ENCODE data around the gene SUN1. TPM values are rescaled to one million over a fixed set of nuclear protein-coding genes. Genes with fewer than 3 reads are reported as not detected.

The SUN1 gene, protein sequence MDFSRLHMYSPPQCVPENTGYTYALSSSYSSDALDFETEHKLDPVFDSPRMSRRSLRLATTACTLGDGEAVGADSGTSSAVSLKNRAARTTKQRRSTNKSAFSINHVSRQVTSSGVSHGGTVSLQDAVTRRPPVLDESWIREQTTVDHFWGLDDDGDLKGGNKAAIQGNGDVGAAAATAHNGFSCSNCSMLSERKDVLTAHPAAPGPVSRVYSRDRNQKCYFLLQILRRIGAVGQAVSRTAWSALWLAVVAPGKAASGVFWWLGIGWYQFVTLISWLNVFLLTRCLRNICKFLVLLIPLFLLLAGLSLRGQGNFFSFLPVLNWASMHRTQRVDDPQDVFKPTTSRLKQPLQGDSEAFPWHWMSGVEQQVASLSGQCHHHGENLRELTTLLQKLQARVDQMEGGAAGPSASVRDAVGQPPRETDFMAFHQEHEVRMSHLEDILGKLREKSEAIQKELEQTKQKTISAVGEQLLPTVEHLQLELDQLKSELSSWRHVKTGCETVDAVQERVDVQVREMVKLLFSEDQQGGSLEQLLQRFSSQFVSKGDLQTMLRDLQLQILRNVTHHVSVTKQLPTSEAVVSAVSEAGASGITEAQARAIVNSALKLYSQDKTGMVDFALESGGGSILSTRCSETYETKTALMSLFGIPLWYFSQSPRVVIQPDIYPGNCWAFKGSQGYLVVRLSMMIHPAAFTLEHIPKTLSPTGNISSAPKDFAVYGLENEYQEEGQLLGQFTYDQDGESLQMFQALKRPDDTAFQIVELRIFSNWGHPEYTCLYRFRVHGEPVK
- 95.4 and 135 TPM in 2 replicates for total RNA-seq

DNA sequence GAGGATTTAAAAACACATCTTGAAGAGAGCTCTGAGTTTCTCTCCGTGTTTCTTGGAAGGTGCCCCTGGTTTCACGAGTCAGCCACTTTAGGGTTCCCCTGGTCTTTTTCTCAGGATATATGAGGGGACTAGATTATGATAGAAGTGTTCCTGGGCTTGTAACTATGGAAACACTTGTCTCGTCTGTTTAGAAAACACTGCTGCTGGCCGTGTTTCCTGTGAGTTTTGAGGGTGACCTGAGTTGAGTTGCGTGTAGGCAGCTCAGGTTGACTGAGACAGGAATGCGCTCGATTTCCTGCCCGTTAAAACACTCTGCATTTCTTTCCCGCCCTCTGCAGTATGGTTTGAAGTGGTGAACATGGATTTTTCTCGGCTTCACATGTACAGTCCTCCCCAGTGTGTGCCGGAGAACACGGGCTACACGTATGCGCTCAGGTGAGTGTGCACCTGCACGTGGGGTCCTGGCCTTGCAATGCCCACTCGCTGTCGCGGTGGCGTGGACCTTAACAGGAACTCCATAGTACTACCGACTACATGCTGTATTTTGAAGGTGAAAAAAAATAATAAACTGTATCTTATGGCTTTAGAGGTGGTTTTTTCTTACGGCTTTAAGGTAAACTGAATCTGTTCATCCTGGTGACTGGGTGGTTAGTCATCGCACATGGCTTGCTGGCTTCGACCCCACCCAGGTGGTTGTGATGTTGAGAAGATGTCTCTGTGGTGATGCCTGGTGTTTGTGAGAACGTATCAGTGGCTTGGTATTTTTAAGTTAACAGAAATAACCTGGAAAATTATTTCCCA is at the start of gene SUN1:
Gene SUN1, plus strand, starts transcription at position 310 of the 801 bp plus-strand sequence. Its CDS starts 49 bp downstream, at position 359.

DNA sequence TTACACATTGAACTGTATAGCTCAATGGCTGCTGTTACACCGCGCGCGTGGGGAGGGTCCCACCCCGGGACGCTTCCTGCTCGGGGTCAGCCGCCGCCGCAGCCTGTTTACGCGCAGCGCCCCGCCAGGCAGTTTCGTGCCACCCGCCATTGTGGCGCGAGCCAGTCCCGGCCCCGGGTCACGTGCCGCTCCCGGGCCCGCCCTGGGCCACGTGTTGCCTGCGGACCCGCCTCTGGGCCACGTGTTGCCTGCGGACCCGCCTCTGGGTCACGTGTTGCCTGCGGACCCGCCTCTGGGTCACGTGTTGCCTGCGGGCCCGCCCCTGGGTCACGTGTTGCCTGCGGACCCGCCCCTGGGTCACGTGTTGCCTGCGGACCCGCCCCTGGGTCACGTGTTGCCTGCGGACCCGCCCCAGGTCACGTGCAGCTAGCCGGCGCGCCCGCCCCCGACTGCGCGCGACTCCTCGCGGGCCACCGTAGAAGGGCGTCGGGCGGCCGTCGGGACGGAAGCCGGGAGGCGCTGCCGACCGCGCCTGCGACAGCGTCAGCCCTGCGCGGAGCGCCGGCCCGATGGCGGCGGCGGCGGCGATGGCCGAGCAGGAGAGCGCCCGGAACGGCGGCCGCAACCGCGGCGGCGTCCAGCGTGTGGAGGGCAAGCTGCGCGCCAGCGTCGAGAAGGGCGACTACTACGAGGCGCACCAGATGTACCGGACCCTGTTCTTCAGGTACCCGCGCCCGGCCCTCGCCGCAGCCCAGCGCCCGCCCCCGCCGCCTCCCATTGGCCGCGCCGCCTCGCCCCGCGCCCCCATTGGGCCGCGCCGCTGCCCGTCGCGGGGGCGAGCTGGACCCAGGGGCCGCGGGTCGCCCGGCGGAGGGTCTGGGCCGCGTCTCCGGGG is 44.0 kb downstream of the SUN1 start, which contains the start of gene GET4:
Gene GET4, plus strand, starts transcription at position 478 of the 895 bp plus-strand sequence. Its CDS starts 92 bp downstream, at position 570.

Other genes starting within 250 kb of the SUN1 start
- 6.7 and 7.9 TPM in 2 replicates for gene DNAAF5, start 105.8 kb upstream of the SUN1 start, total RNA-seq
- 11.7 and 13.7 TPM in 2 replicates for gene PRKAR1B, start 105.2 kb upstream of the SUN1 start, total RNA-seq
- gene GET4, start 44.1 kb downstream of the SUN1 start, total RNA-seq = 16.1 and 19.7 TPM in 2 replicates
- 9.1 and 9.2 TPM in 2 replicates for gene ADAP1, start 122.2 kb downstream of the SUN1 start, total RNA-seq
- 9.5 and 9.6 TPM in 2 replicates for gene COX19, start 143.1 kb downstream of the SUN1 start, total RNA-seq
- gene CYP2W1, start 150.7 kb downstream of the SUN1 start, total RNA-seq = 0.09 and 0.14 TPM in 2 replicates
- gene GPR146, start 212.1 kb downstream of the SUN1 start, total RNA-seq = 1.00 and 5.8 TPM in 2 replicates

All from smooth muscle cell of bladder (primary cell).